T-helper 2 cell treated with Interferon-gamma antibody and Interleukin-4, amounts not matched to agents 5 μg/mL and 100 μg/mL, for 36 hours (primary cell): ENCODE measurements around the gene METAP1.
"Not testable (repeated sequence)": the region's sequence is repeated elsewhere in the genome, so short reads cannot be mapped to it uniquely, and the experiment has no call there.

Experiments used
- DNase-seq: peaks from one replicate; pipeline ENCODE4 v3.0.0; 2021; ENCODE audit warnings: low spot score
- H3K27ac Mint-ChIP-seq: one replicate; pipeline ENCODE4 v1.8.0; 2021; ENCODE audit warnings: mild to moderate bottlenecking, mixed read lengths
- H3K27me3 Mint-ChIP-seq: one replicate; pipeline ENCODE4 v1.8.0; 2021; ENCODE audit warnings: low read depth, mixed read lengths
- H3K36me3 Mint-ChIP-seq: one replicate; pipeline ENCODE4 v1.8.0; 2021; ENCODE audit warnings: low read depth, mixed read lengths
- H3K4me1 Mint-ChIP-seq: one replicate; pipeline ENCODE4 v1.8.0; 2021; ENCODE audit warnings: low read depth, mixed read lengths
- H3K4me3 Mint-ChIP-seq: one replicate; pipeline ENCODE4 v1.8.0; 2022; ENCODE audit warnings: mild to moderate bottlenecking, moderate library complexity, mixed read lengths
- H3K9me3 Mint-ChIP-seq: one replicate; pipeline ENCODE4 v1.8.0; 2021; ENCODE audit warnings: mixed read lengths

Gene METAP1

DNA sequence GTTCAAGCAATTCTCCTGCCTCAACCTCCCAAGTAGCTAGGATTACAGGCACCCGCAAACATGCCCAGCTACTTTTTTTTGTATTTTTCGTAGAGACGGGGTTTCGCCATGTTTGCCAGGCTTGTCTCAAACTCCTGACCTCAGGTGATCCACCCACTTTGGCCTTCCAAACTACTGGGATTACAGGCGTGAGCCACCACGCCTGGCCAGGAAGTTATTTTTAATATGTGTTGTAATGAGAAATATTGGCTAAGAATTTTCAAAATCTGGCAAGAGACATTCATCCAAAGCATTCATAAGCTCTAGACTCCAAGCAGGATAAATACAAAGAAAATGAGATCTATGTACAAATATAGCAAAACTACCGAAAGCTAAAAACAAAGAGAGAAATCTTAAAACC, 18.0 kb upstream of the METAP1 start:
- no peaks in the 10 kb centered on the region for H3K4me1 Mint-ChIP-seq
- H3K27ac Mint-ChIP-seq, result no peak overlapping the region
- H3K27me3 Mint-ChIP-seq, result peaks cover 19% of the 10 kb centered on the region
- no peaks in the 10 kb centered on the region for H3K9me3 Mint-ChIP-seq
- DNase-seq, result no peak
- H3K4me3 Mint-ChIP-seq, result no peak overlapping the region
- no peaks in the 10 kb centered on the region for H3K36me3 Mint-ChIP-seq

DNA sequence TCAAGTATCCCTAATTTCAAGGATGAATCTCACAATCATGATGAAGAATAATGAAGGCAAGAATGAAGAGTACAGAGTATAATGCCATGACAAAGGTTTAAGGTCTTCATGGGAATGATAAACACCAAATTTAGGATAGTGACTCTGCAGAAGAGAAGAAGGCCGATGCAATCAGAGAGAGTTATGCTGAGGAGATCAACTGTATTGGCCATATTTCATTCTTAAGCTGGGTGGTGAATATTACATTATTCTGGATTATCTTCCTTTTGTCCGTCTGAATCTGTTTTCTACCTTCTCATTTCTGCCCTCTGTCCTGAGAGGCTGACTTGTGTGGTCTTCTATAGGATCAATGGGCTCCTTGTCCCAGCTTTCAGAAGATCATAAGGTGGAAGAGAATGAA, 7.8 kb upstream of the METAP1 start:
- H3K4me3 Mint-ChIP-seq, result no peak overlapping the region
- H3K4me1 Mint-ChIP-seq, result no peaks in the 10 kb centered on the region
- no peak overlapping the region for H3K27ac Mint-ChIP-seq
- no peaks in the 10 kb centered on the region for H3K9me3 Mint-ChIP-seq
- no peak for DNase-seq
- no peaks in the 10 kb centered on the region for H3K36me3 Mint-ChIP-seq
- no peaks in the 10 kb centered on the region for H3K27me3 Mint-ChIP-seq

DNA sequence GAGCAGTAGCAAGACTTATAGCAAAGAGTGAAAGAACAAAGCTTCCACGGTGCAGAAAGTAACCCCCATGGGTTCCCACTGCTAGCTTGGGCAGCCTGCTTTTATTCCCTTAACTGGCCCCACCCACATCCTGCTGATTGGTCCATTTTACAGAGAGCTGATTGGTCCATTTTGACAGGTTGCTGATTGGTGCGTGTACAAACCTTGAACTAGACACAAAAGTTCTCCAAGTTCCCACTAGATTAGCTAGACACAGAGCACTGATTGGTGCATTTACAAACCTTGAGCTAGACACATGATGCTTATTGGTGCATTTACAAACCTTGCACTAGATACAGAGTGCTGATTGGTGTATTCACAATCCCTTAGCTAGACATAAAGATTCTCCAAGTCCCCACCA, 2.7 kb upstream of the METAP1 start:
- H3K27ac Mint-ChIP-seq, H3K36me3 Mint-ChIP-seq, H3K4me3 Mint-ChIP-seq, H3K9me3 Mint-ChIP-seq, DNase-seq, H3K27me3 Mint-ChIP-seq: not testable (repeated sequence)
- peaks cover 18% of the 10 kb centered on the region for H3K4me1 Mint-ChIP-seq

DNA sequence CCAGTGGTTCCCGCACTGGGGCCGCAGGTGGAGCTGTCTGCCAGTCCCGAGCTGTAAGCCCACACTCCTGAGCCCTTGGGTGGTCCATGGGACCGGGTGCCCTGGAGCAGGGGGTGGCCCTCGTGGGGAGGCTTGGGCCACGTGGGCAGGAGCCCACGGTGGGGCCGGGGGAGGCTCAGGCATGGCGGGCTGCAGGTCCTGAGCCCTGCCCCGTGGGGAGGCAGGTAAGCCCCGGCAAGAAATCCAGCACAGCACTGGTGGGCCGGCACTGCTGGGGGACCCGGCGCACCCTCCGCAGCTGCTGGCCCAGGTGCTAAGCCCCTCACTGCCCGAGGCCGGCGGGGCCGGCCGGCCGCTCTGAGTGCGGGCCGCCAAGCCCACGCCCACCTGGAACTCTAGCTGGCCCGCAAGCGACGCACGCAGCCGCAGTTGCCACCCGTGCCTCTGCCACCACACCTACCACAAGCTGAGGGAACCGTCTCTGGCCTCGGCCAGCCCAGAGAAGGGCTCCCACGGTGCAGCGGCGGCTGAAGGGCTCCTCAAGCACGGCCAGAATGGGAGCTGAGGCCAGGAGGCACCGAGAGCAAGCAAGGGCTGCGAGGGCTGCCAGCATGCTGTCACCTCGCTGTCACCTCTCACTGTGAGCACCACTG, 2.0 kb upstream of the METAP1 start:
- Mint-ChIP-seq H3K27ac (no peak overlapping the region), H3K4me3 (no peak overlapping the region), H3K9me3 (no peaks in the 10 kb centered on the region), H3K4me1 (peaks cover 20% of the 10 kb centered on the region), H3K27me3 (no peaks in the 10 kb centered on the region), H3K36me3 (peaks cover 4% of the 10 kb centered on the region)
- no peak for DNase-seq

DNA sequence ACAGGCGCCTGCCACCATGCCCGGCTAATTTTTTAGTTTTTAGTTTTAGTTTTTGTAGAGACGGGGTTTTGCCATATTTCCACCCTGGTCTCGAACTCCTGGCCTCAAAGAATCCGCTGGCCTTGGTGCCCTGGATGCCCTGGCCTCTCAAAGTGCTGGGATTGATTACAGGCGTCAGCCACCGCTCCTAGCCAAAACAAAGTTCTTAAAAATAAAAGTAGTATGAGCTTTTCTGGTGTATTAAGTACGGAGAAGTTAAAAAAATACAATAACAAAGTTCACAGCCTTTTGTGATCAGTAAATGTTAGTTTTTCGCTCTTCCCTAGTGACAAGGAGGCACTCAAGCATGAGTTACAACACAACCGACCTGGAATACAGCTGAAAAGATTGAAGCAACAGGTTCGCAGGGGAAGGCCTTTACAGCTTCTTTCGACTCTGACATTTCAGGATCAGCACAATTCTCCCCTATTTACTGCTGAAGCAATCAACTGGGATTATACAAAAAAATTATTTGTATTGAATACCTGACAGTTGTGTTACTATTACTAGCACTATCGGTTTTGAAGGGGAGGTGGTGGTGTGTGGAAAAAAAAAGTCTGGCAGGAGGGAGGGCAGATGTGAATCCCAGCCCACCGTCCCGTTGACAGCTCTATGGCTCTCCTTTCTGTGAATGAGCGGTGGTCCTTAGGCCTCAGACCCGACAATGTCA, 893 bp upstream of the METAP1 start:
- Mint-ChIP-seq H3K27ac (peak overlapping the region; percentile 99), H3K4me1 (peaks cover 22% of the 10 kb centered on the region)

DNA sequence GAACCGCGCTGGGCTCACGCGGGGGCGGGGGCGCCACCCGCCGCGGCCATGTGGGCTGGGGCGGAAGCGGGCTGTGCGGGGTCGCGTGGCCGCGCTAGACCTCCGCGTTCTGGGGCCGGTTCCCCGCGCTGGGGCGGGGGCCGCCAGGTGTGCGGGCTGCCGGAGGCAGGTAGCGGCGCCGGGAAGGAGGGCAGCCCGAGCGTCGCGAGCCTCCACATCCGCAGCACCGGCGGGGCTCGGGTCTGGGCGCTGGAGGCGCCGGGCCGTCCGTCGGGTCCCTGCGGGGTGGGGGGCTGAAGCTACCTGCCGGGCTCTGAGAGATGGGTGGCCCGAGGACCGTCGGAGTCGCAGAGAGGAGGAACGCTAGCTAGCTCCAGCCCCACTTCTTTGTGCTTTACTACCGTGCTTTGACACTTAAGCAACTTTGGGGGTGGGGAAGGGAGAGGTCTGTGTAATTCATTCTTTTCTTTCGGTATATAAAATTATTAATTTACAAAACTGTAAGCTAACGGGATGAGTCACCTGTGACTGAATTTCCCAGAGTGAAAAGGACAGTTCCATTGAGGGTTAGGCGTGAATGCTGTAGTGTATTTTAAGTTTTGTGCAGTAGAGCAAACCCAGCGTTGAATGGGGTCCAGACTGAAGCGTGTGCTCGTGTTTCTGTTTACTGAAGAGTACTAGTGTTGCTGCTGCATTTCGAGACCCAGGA, 689 bp downstream of the METAP1 start:
- H3K4me1 Mint-ChIP-seq, result peaks cover 28% of the 10 kb centered on the region
- H3K36me3 Mint-ChIP-seq, result peaks cover 10% of the 10 kb centered on the region
- no peak for DNase-seq
- H3K27ac Mint-ChIP-seq, result peak overlapping the region; percentile 43
- peak overlapping the region; percentile 87 for H3K4me3 Mint-ChIP-seq
- no peaks in the 10 kb centered on the region for H3K27me3 Mint-ChIP-seq
- H3K9me3 Mint-ChIP-seq, result no peaks in the 10 kb centered on the region

More for the DNA sequence above, 893 bp upstream of the METAP1 start:
- Mint-ChIP-seq H3K9me3 (no peaks in the 10 kb centered on the region), H3K36me3 (peaks cover 4% of the 10 kb centered on the region), H3K4me3 (peak overlapping the region; percentile 93), H3K27me3 (no peaks in the 10 kb centered on the region)
- no peak for DNase-seq

DNA sequence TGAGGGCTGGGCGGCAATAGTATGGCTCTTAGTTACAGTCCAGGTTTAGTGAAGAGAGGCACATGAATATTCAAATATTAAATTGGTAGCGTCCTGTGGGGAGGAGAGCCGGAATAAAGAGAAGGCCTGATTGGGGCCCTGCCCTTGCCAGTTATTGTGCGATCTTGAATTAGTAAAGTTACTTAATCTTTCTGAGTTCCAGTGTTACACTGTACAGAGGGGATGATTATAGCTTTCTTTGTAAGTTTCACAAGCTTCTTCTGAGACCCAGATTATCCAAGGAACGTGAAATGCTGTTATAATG, 1.2 kb downstream of the METAP1 start:
- Mint-ChIP-seq H3K36me3 (peaks cover 10% of the 10 kb centered on the region), H3K4me1 (peaks cover 30% of the 10 kb centered on the region), H3K4me3 (peak overlapping the region; percentile 87), H3K27me3 (no peaks in the 10 kb centered on the region), H3K27ac (peak overlapping the region; percentile 43), H3K9me3 (no peaks in the 10 kb centered on the region)
- DNase-seq, result no peak

DNA sequence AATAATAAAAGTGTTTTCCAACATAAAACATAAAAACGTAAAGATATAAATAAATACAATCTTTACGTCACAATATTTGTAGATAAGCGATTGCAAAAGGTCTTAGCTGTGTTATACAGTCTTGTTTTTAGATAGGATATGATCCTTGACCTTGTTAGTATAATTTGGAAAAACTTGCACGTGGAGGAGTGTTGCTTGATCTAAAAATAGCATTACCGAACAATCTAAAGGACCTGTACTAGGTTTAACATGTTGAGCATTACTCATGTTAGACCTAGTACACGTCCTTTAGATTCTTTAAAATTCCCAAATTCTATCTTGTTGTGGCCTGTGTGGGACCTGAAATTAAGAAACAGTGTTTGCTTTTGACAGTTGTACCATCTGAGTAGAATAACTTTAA, 1.6 kb downstream of the METAP1 start:
- no peak overlapping the region for H3K27ac Mint-ChIP-seq
- peaks cover 33% of the 10 kb centered on the region for H3K4me1 Mint-ChIP-seq
- peaks cover 10% of the 10 kb centered on the region for H3K36me3 Mint-ChIP-seq
- H3K9me3 Mint-ChIP-seq, result no peaks in the 10 kb centered on the region
- H3K27me3 Mint-ChIP-seq, result no peaks in the 10 kb centered on the region
- peak overlapping the region; percentile 24 for H3K4me3 Mint-ChIP-seq
- no peak for DNase-seq

DNA sequence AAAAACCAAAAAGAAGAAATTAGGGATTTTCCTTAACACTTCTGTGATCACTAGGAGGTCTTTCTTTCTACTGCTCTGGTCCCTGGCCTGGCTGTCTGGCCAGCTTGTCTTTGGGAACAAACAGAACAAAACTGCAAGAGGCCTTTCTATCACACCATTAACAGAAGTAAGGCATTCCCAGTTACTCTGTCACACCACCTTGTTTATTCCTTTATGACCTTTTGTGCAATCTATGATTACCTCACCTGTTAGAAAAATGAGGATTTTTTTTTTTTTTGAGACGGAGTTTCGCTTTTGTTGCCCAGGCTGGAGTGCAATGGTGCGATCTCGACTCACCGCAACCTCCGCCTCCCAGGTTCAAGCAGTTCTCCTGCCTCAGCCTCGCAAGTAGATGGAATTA, 3.0 kb downstream of the METAP1 start:
- H3K4me3 Mint-ChIP-seq, result no peak overlapping the region
- peaks cover 10% of the 10 kb centered on the region for H3K36me3 Mint-ChIP-seq
- H3K27me3 Mint-ChIP-seq, result no peaks in the 10 kb centered on the region
- no peak for DNase-seq
- H3K27ac Mint-ChIP-seq, result no peak overlapping the region
- no peaks in the 10 kb centered on the region for H3K9me3 Mint-ChIP-seq
- peaks cover 38% of the 10 kb centered on the region for H3K4me1 Mint-ChIP-seq

DNA sequence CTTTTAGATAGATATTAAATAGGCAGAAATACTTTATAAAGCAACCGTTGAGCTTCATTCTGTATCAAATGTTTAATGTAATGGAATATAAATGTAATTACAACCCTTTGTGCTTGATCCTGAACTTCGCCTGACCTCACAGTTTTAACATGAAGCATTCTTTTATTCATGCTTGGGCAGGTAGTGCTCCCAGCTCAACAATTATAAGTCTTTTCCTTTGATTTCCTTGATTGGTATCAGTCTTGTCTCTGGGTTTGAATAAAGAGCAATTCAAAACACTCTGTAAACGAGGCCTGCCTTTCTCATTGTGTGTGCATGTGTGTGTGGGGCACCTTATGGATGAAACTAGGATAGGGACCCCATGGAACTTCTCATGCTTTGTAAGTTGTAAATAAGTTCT, 6.8 kb downstream of the METAP1 start:
- H3K9me3 Mint-ChIP-seq, result no peaks in the 10 kb centered on the region
- peaks cover 26% of the 10 kb centered on the region for H3K4me1 Mint-ChIP-seq
- no peaks in the 10 kb centered on the region for H3K27me3 Mint-ChIP-seq
- peaks cover 9% of the 10 kb centered on the region for H3K36me3 Mint-ChIP-seq
- no peak for DNase-seq
- no peak overlapping the region for H3K27ac Mint-ChIP-seq
- no peak overlapping the region for H3K4me3 Mint-ChIP-seq

DNA sequence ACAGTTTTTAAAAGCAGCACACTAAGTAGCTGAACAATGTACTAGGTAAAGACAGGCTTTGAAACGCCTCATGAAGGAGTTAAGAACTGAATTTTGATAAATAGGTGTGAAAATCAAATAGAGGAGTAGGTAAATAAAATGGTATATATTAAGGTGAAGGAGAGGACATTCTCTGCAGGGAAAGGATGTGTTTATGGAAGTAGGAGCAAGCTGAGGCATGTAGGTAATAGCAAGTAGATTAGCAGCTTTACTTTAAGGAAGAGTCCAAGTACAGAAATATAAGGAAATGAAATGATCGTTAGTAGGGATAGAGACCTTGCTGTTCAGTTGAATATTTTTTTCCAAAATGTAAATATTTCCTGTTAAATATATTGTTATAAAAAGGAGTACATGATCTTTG, 12.5 kb downstream of the METAP1 start:
- peaks cover 29% of the 10 kb centered on the region for H3K36me3 Mint-ChIP-seq
- no peak overlapping the region for H3K27ac Mint-ChIP-seq
- peaks cover 27% of the 10 kb centered on the region for H3K9me3 Mint-ChIP-seq
- no peak for DNase-seq
- H3K27me3 Mint-ChIP-seq, result no peaks in the 10 kb centered on the region
- no peak overlapping the region for H3K4me3 Mint-ChIP-seq
- no peaks in the 10 kb centered on the region for H3K4me1 Mint-ChIP-seq

DNA sequence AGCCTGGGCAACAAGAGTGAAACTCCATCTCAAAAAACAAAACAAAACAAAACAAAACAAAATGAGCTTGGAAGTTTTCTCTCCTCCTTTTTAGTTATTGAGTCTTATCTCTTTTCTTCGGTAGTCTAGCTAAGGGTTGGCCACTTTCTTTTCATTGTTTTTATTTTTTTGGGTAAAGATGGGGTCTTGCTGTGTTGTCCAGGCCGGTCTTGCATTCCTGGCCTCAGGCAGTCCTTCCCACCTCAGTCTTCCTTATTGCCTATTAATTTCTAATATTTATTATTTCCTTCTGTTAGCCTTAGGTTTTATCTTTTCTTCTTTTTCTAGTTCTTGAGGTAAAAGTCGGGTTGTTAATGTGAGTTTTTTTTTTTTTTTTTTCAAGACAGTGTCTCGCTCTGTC, 16.4 kb downstream of the METAP1 start:
- Mint-ChIP-seq H3K36me3 (peaks cover 43% of the 10 kb centered on the region), H3K27me3 (no peaks in the 10 kb centered on the region), H3K27ac (no peak overlapping the region), H3K4me3 (no peak overlapping the region), H3K9me3 (peaks cover 41% of the 10 kb centered on the region), H3K4me1 (no peaks in the 10 kb centered on the region)
- no peak for DNase-seq

DNA sequence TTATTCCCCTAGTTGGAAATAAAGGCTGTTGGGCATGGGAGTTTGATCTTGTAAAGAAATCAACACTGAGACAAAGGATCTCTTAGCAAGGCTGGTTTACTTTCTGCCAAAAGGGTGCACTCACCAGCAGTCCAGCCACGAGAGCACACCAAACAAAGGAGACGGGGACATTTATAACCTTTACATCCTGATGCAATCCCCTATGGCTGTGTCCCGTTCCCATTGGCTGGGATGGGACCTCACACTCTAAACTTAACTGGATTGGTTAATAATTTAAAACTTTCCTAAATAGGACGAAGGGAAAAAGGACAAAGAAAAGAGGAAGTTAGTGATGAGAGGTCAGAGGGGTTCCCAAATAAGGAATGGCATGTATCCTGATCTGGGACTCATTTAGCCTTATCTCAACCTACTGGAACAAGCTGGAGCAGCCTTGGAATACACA, 17.9 kb downstream of the METAP1 start:
- no peak overlapping the region for H3K27ac Mint-ChIP-seq
- peaks cover 45% of the 10 kb centered on the region for H3K36me3 Mint-ChIP-seq
- no peaks in the 10 kb centered on the region for H3K4me1 Mint-ChIP-seq
- H3K4me3 Mint-ChIP-seq, result no peak overlapping the region
- no peaks in the 10 kb centered on the region for H3K27me3 Mint-ChIP-seq
- no peak for DNase-seq
- H3K9me3 Mint-ChIP-seq, result peaks cover 45% of the 10 kb centered on the region

DNA sequence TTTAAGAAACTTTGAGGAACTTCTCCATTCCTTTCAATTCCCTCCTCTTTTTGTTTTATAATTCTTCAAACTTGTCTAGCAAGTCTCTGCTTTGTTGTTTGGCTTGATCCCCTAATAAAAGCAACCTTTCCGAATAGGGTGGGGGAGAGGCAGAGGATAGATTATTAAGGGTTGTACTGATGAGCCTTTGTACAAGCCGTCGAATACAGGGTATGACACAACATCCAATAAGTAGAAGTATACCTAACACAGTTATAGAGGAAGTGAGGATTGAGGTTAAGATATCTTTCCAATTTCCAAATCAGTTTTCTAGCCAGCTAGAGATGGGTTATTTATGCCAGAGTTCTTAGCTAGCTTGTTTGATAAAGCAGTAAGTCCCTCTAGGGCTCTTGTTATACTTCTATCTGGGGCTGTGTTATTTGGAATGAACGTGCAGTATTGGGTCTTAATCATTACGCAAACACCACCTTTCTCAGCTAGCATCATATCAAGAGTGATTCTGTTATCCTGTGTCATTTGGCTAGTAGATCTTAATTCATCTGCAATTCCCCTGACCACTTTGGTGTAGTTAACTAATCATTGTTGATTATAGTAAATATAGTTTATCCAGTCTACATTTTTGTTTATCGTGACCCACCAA, 18.5 kb downstream of the METAP1 start:
- Mint-ChIP-seq H3K9me3 (peaks cover 46% of the 10 kb centered on the region), H3K27me3 (no peaks in the 10 kb centered on the region), H3K27ac (no peak overlapping the region), H3K4me3 (no peak overlapping the region), H3K36me3 (peaks cover 44% of the 10 kb centered on the region), H3K4me1 (no peaks in the 10 kb centered on the region)
- no peak for DNase-seq
